HG02588 (cell line): ENCODE data around the gene TMEM154.
"Not testable (repeated sequence)": the region's sequence is repeated elsewhere in the genome, so short reads cannot be mapped to it uniquely, and the experiment has no call there.

ENCODE experiments used
- ATAC-seq: cut with Tn5 transposase; IDR thresholded peaks from one replicate; pipeline ENCODE4 v1.9.1; 2021; ENCODE audit warnings: mild to moderate bottlenecking, moderate library complexity; ENCODE audit not compliant: unreplicated experiment

TMEM154 gene

DNA sequence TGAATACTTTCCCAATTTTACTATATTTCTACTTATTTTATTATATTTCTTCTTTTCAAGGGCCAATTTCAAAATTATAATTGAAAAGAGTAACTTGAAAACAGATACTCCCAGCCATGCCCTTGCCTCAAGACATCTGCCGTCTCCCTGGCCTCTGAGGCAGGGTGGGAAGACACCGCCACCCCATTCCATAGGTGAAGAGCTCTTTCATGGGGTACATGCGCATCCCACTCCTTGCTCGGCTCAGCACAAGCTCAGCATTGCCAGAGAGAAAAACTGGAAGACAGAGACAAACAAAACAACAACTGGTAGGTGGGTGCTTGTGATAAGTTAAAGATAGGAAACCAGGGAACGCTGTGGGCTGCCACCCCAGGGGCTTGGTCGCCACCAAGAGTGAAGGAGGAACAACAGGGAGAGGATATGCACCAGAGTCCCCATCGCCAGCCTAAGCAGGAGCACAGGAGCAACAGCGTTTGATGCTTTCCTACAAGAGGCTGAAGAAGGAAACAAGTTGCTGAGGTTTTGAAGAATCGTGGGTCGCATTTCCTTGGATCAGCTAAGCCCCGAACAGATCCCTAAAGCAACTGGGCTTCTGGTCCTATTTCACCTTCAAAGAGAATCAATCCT is 11.3 kb downstream of the TMEM154 start:
- ATAC-seq, result no peak

DNA sequence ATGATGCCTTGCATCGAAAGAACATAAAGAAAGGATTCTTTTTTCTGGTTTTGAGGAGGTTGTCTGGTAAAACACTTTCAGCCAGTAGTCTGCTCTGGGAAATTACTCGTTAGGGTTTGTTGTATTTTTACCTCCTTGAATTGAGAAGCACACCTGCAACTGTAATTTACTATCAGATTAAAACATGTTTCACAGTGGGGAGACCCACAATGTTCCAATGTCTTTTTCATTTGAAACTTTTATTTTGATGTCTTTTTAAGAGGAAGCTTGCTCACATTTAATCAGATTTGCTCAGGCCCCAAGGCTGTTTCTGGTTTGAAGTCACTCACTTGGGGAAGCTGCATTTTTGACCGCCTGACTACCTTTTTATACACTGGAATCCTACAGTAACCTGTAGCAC is 12.0 kb downstream of the TMEM154 start:
- no peak for ATAC-seq

DNA sequence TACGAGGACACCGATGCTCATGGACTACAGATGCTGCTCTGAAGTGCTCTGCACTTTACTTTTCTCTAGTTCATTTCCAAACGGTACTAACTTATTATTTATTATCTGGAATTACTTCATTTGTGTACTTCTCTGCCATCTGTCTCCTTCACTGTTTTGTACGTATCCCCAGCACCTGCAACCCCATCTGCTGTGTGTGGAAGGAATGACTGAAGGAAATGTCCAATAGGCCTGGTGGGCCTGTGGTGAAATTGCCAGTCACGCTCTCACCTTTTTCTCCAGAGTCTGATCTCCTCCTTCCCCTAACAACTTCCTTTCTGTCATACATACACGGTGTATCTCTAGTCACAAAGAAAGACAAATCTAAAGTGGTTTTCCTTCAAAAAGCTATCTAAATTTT is 12.9 kb downstream of the TMEM154 start:
- no peak for ATAC-seq

DNA sequence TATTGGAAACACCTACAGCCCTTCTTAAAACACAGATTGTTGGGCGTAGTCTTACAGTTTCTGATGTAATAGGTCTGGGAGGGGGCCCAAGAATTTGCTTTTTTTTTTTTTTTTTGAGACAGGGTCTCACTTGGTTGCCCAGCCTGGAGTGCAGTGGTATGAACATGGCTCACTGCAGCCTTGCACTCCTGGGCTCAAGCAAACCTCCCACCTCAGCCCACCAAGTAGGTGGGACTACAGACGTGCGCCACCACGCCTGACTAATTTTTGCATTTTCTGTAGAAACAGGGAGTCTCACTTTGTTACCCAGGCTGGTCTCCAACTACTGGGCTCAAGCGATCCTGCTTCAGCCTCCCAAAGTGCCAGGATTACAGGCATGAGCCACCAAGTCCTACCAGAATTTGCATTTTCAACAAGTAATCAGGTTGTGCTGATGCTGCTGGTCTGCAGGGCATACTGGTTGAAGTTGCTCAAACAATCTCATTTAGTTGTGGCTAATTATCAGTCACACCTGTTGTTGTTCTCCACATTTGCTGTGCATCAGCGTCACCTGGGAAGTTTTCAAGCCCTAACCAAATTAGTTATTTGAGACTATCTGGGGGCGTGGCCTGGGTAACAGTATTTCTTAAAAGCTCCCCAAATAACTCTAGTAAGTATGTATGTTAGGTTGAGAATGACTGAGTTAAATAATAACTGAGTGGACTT is 14.0 kb downstream of the TMEM154 start:
- ATAC-seq, result no peak

DNA sequence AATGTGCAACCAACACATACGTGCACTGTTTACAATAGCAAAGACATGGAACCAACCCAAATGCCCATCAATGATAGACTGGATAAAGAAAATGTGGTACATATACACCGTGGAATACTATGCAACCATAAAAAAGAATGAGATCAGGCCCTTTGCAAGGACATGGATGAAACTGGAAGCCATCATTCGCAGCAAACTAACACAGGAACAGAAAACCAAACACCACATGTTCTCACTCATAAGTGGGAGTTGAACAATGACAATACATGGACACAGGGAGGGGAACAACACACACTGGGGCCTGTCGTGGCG is 15.8 kb downstream of the TMEM154 start:
- ATAC-seq, result not testable (repeated sequence)

DNA sequence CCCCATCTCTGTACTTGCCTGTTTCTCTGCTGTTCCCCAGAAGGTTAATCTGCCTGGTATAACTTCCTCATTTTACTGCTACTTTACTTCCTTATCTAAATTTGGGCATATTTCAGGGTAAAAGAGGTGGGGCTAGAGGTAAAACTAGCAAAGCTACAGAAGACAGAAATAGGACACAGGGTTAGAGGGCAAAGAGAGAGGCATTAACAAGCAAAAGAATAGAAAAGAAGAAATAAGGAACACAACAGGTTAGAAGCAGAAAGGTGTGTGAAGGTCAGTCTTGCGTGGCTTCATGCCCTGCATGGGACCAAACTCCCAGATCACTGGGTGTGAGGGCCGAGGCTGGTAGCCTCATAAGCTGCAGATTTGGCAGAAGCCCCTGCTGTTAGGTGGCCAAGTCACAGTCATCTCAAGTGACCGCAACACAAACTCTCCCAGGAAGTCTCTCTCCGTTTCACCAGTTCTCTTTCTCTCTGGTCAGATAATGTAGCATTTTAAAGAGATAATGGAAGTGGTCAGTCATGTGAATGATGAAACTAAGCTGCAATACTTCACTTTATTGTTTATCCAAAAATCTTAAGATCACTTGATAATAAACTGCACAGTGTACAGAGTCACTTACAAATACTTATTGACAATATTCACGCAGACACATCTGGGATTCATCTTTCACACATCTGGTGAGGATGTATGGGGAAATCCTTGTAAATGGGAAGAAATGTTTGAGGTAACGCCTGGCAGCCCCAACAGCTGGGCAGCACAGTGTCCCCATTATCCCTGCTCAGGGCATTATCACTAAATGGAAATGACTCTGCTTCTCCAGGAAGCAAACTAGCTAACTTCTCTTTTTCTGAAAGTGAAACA is 16.4 kb downstream of the TMEM154 start:
- peak; percentile 49 for ATAC-seq

DNA sequence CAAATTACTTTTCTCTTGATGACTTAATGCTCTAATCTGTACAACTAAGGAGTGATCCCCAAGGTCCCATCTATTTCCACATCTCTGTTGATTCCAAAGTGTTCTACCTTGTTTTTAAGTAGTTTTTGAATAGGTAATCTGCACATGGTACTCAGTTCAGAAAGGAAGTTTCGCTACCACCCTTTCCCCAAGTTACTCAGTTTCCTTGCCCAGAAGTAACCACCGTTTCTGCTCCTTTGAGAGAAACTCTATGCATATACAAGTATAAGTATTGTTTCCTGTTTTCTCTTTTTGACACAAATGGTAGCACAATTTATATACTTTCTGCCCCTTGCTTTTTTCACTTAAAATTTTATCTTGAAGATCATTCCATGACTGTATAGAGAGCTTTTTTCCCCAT is 18.1 kb downstream of the TMEM154 start:
- ATAC-seq, result no peak

DNA sequence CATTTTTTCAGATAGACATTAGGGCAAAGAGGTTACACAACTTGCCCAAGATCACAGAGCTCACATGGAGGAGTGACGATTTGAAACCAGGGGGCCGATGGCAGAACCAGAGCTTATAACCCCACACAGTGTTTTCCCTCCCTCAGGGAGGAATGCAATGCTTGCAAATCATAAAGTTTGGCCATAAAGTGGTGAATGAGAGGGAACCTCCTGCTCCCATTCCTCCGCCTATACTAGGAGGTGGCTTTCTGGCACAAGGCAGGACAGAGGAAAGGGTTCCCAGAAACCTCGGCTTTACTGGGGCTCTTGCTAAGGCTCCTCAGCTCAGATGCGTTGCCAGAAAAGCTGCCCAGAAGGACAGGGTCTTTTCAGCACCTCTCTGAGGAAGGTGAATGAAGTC is 19.3 kb downstream of the TMEM154 start:
- ATAC-seq, result no peak

DNA sequence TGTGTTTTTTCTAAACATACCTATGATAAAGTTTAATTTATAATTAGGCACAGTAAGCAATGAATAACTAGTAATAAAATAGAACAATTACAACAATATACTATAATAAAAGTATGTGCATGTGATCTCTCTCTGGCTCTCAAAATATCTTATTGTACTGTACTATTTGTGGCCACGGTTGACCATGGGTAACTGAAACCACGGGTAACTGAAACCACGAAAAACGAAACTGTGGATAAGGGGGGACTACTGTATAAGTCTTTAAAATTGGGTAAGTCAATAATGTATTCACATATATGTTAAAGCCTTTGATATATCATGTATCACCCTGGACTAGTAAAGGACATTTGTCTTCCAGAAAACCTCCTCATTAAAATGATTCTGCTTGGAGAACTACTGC is 20.0 kb downstream of the TMEM154 start:
- no peak for ATAC-seq

DNA sequence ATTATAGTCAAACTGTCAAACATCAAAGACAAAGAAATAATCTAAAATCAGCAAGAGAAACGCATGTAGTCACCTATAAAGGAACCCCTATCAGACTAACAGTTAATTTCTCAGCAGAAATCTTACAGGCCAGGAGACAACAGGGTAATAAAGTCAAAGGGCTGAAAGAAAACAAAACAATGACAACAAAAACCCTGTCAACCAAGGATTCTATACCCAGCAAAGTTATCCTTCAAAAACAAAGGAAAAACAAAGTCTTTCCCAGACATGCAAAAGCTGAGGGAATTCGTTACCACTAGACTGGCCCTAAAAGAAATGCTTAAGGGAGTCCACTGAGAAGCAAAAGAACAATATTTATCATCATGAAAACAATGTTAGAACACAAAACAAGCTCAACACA is 22.1 kb downstream of the TMEM154 start:
- ATAC-seq, result no peak

DNA sequence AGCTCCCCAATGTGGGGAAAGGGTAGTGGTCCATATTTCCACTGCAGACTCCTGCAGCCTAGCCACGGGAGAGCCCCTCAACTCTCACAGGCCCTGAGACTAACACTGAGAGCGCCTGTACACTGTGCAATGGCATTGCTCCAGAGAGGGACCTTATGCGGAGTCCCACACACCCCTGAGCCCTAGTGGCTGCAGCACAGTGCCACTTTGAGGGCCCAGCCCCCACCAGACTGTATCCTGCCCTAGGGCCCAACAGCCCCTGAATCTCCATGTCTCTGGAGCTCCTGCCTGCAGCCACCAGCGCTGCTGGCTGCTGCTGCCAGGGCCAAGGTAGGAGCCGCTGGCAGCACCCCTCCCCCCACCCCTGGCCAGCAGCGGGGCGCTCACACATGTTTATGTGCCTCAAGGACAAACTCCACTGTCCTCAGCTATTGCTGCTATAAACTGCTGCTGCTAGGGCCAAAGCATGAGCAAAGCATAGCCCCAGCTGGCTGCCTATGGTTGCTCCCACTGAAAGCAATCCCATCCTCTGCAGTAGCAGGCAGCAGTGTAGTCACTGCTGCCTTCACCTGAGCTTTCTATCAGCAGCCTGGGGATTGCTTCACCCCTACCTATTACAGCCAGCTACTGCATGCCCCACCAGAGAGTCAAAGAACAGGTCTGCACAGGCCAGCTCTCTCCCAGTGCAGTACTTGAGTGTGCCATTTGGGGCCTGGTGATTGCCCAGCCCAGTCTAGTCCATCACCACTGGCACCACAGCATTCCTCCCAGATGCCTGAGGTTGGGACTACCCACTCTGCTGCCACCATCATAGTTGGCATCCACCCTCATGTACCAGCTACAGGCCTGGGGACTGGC is 24.3 kb downstream of the TMEM154 start:
- no peak for ATAC-seq

DNA sequence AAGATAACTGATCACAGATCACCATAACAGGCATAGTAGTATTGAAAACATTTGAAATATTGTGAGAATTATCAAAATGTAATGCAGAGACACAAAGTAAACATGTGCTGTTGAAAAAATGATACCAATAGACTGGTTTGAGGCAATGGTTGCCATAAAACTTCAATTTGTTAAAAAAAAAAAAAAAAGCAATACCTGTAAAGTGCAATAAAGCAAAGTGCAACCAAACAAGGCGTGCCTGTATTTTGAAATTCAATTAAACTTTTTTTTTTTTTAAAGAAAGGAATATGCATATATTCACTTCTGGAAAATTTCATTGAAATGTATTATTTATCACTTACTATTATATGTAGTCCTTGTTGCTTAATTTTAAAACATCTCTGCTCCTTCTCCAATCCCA is 27.7 kb downstream of the TMEM154 start:
- no peak for ATAC-seq

DNA sequence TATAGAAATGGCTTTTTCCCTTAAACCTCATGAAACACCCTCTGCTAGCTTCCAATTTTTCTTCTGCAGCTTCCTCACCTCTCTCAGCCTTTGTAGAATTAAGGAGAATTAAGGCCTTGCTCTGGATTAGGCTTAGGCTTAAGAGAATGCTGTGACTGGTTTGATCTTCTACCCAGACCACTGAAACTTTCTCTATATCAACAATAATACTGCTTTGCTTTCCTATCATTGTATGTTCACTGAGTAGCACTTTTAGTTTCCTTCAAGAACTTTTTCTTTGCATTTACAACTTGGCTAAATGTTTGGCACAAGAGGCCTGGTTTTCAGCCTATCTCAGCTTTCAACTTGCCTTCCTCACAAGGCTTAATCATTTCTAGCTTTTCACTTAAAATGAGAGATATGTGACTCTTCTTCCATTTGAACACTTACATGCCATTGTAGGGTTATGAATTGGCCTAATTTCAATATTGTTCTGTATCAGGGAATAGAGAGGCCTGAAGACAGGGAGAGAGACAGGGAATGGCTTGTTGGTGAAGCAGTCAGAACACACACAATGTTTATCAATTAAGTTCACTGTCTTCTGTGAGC is 28.2 kb downstream of the TMEM154 start:
- no peak for ATAC-seq

DNA sequence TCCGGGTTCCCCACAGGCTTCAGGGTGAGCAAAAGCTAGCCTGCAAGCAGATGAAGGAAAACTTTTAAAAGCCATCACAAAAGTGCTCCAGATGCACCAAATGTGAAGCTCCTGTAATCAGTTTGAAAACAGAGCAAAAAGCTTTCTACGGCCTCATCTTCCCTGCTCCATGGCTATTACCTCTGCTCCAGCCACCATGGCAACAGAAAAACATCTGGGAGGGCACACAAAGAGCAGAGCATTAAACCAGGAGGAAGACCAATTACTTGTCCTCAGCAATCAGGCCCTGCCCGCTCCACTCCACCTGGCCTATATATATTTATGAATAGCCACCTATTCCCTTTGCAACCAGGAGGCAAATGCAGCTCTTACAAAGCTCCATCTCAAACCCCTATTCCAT is 33.6 kb downstream of the TMEM154 start:
- ATAC-seq, result no peak

DNA sequence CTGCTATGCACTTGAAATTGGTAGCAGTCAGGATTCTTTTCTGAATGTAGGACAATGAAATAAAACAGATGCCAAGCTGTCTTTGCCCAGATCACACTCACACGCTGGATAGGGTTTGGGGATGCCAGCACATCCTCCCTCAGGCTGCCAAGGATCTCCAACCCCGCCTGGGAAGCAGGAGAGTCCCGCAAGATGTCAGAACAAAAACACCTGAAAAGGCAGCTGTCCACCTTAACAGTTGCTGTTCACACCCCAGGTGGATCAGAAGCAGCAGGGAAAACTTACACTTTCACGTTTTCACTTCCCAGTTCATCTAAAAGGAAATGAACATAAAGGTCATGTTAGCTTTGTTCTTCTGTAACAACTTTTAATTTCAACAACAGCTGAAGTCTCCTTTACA is 35.7 kb downstream of the TMEM154 start:
- ATAC-seq, result no peak

DNA sequence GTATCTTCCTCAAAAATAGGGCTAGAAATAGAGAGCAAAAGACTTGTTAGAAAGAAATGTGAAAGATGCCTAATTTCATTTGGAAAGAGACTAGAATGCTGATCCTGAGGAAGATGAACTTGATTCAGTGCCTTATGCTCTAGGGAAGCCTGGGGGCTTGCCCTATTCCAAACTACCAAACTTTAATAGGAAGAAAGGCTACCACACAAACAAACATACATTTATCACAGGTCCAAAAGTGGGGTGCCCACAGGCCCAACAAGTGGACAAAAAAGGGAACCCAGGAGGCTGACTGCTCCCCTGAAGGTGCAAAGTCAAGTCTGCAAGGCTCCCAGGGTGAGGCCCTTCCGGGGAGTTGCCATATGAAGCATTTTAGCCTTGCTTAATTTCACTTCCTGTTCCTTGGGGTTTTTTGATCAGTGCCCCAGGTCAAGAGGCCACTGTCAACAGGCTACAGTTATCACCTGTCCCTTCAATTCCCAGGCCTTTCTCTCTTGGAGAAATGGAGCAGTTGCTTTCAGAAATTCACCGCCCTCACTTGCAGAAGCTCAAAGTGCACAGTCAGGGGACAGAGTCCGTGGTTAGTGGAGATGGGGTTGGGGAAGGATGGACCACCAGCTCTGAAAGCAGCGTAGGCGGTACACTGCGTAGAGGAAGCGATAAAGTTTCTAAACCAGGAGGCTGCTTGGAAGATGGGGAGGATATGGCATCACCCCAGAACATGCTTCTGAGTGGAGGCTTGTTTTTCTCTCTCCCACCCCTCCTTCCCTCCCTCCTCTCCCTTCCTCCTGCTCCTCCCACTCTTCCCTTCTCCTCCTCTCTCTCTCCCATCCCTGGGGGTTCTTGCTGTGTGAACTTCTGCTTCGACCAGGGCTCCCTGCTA is 36.4 kb downstream of the TMEM154 start:
- peak; percentile 87 for ATAC-seq

DNA sequence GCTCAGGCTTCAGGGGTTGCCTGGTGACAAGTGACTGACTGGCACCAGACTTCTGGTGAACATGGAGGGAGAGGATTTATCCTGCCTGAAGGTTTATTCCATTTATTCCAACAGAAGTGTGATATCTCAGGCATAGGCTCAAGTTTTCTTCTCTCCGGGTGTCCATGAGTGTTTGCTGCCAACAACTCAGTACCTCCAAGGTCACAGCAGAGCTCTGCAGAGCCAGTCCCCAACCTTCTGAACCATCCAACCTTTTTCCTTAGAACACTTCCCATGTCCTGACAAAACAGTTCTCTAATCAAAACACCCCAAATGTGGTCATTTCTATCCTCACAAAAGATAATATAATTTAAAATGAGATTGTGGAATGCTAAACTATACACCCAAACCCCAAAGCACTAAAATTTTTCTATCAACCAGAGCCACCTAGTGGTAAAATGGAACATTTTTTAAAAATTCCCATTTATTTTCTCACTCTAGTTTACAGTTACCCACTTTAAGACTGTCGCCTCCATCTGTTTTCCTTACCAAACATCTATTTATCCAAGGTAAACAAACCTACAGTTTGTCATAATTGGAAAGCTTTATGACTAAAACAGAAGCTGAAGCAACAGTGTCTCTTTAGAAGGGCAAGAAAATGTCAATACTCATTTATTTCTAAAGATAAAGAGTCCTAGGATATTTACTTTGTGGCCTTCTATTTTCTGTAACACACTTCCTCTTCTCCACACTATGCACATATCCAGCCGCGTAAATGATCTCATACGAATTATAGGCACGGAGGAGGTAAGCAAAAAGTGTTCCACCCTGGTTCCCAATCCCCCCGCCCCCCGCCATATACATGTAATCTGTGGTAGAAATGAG is 39.5 kb downstream of the TMEM154 start:
- no peak for ATAC-seq

DNA sequence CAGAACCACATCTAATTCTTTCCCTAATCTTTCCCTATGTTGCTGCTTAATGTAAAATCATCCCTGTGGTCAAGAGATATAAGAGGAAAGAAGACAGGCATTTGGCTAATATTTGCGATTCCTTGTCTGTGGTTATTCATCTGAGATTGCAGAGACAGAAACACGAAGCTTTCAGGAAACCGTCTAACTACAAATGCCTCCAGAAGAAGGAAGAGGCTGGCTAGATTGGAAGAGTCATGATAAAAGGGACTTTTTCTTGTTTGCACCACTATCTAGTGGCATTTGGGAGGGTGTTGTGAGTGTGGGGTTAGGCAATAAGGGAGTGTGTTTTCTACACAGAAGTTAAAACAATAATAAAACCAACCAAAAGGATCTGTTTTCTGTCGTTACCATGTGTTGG is 43.9 kb downstream of the TMEM154 start:
- no peak for ATAC-seq
